GM19035 (cell line): Measurements from ENCODE around the gene LPP.
A peak's percentile ranks its signal among the peaks of the same experiment; 100 is the strongest.

Experiments
- ATAC-seq: cut with Tn5 transposase; IDR thresholded peaks from one replicate; pipeline ENCODE4 v1.9.1; 2021; ENCODE audit not compliant: unreplicated experiment

Gene LPP

GRCh38 chr3:188196232-188196990 is 42.5 kb downstream of the LPP start:
- no peak for ATAC-seq

DNA sequence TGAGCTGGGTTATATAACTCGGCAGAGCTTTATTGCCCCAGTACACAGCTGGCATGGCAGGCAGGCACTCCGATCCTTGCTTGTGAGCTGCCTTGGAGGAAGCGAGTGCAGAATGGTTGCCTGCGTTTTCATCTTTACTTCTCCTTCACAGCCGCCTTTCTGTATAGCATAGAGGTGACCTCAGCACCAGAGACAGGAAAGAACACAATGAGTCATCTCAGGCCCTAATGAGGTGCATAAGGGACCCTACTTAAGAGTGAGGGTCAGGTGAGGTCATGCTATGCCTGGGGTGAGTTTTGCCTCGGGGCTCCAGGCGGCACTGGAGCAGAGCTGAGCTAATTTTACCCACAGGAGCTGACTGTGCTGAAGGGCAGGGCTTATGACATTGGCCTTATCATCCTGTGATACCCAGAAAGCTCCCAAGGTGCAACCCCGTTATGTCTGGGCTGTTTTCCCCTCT is 43.5 kb downstream of the LPP start:
- peak; percentile 76 for ATAC-seq

GRCh38 chr3:188198001-188198400 is 44.0 kb downstream of the LPP start:
- ATAC-seq = no peak

DNA sequence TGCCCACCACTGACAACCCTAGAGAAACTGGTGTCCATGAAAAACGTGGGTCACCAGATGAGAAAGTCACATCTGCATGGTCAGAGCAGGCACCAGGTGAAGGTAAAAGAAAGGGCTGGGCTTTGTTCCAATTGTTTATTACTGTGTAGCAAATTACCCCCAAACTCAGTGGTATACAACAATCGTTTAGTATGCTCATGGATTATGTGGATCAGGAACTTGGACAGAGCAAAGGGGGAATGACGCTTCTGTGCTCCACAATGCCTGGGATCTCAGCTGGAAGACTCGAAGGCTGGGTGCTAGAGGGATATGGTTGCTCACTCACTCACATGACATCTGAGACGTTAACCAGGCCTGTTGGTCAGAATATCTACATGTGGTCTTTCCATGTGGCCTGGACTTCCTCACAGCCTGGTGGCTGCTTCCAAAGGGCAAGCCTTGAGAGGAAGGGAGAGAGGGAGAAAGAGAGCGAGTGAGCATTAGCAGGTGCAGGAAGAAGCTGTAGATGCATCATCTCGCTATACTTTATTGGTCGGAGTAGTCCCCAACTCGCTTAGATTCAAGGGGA is 44.9 kb downstream of the LPP start:
- ATAC-seq = no peak

GRCh38 chr3:188199386-188199785 is 45.4 kb downstream of the LPP start:
- ATAC-seq = no peak

- no peak for ATAC-seq
Measured at GRCh38 chr3:188200481-188200880, 46.5 kb downstream of the LPP start.

DNA sequence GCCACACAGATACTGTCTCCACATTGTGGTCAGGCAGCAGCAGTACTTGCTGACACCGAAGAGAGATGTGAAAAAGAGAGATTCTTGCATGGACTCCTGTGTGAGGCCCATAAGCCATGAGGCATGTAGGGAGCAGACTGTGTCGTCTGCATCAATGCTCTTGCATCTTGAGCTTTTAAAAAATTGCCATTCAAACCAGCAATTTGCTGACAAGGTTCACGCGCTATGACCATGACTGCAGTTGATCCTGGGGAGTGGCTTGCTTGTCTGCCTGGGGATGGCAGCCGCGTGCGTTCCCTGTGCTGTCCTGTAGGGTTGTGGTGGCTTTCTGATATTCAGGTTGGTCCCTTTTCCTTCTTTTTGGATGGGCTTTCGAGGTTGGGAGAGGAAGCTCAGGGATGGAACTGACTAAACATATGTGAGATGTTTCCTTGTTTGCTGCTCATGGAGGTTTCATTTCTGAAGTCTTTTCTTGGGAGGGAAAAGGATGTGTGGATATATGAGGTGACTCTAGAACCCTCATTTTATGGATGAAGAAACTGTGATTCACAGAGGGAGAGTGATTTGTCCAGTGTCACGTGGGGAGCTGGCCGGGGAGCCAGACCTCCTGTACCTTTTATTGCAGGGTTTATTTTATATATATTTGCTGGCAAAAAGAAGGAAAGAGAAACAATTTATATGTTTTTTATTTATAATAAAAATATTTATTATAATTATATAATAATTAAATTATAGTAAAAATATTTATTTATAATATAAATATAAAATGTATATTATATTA is 48.6 kb downstream of the LPP start:
- ATAC-seq = no peak

GRCh38 chr3:188204526-188204925 is 50.6 kb downstream of the LPP start:
- ATAC-seq = no peak

- ATAC-seq = no peak
Measured at GRCh38 chr3:188205992-188206416, 52.0 kb downstream of the LPP start.

DNA sequence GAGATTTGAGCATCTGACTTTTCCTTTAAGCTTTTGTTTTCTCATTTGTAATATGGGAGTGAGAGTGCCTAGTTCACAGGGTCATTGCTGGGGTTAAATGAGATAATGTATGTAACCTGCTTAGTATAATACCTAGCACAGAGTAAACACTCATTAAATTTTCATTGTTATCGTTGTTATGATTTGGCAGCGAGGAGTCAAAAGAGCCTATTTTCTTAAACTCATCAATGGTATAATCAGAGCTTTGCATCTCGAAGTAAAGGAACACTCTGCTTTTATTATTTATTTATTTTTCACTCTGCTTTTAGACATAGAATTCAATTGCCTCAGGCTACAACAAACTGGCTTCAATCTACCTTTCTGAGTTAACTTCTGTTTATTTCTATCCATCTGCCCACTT is 52.8 kb downstream of the LPP start:
- no peak for ATAC-seq

DNA sequence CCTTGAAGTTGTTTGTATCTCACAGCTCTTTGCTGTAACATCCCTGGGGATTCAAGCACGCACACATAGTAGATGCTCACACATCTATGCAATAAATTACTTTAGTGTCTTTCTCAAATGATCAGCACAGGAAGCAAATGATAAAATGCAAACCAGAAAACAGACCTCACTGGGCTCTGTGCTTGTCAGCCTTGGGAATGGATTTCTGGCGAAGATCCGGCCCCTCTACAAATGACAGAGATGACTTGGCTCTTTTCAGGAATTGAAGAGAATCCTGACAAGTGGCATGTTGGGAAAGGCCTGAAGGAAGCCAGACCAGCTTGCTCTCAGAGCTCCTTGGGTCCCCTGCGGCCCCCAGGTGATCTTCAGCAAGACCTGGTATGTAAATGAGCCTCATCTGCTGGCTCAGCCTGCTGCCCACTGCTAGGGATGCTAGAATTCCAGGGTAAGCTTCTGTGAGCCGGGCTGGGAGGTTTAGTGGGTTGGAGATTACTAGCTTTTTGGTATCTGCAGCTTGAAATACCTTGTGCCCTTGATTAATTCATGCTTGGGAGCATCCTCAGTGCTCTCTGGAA is 54.1 kb downstream of the LPP start:
- no peak for ATAC-seq

DNA sequence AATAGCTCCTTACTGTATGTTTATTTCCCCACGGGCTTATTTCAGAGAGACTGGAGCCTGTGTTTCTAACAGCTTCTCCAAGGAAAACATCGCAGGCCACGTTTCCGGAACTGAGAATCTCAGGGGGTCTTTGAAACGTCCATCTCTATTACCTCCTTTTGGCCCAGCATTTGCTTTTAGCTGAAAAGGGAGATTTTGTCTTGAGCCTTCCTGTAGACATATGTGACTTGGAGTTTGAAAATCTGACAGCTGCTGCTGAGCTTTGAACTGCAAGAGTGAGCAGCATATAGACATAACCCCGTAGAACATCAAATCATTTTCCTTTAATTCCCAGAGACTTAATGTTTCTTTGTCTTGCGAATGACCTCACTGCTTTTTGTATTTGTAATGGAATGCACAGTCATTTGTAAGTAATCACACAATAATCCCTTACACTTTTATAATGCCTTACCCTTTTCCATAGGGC is 54.6 kb downstream of the LPP start:
- no peak for ATAC-seq

DNA sequence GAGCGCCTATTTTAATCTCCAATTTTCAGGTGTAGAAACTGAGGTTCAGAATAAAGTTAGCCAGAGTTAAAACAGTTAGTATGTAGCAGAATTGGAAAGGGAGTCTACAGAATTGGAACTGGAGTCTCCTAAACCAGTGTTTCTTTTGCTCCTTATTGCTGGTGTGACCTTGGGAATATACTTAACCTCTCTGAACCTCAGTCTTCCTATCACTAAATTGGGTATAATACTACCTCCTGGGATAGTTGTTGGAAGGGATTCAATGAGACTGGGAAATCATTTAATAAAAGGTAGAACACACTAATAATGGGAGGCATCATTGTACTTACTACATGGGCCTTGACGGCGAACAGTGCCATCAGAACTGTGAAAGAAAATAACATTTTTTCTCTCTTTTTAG is 55.1 kb downstream of the LPP start:
- ATAC-seq = no peak

DNA sequence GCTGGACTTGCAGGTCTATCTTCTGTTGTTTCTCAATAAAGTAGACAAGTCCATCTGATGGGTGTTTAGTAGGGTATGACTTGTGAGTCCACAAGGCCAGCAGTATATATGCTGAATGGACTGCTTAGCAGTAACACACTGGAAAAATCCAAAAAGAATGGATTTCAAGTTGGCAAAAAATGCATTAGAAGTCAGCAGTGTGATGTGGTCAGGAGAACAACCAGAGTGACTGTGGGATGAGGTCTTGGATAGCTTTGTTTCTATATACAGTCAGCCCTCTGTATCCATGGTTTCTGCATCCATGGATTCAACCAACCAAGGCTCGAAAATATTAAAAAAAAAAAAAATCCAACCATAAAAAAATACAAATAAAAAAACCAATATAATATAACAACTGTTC is 55.8 kb downstream of the LPP start:
- no peak for ATAC-seq

GRCh38 chr3:188211476-188211875 is 57.5 kb downstream of the LPP start:
- no peak for ATAC-seq

GRCh38 chr3:188212308-188212969 is 58.5 kb downstream of the LPP start:
- ATAC-seq = no peak

DNA sequence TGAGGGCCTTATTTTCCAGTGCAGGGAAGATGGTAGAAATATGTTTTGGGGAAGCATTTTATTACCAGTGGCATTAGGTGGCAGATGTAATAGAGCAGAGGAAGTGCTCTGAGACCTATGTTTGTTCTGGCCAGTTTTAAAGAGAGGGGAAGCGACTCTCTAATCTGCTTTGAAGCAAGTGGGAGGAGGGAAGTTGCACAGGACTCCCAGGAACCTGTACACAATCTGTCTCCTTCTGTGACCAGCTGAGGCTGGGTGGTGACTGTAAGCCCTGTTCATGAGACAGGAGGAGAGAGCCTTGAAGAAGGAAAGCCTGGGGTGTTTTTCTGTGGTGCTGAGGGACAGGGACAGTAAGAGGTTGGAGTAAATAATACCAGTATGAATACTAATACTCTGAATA is 60.5 kb downstream of the LPP start:
- no peak for ATAC-seq

GRCh38 chr3:188215129-188215528 is 61.2 kb downstream of the LPP start:
- ATAC-seq = no peak

DNA sequence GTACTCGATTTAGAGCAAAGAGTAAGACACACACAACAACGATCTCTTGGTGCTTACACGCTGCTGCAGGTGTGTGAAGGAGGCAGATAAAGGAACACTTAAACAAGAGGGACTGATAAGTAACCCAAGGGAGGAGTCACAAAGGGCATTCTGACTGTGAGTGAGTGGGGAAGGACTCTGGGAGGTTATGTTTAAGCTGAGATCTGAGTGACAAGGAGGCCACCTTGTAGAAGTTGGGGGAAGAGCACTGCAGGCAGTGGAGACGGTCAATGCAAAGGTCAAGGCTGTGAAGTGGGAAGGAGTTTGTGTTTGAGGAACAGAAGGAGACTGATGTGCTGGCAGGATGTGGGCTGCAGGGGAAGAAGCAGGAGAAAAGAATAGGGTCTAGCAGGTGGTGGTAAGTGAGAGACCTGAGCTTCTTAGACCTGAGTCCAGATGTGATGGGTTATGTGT is 63.1 kb downstream of the LPP start:
- no peak for ATAC-seq

GRCh38 chr3:188217726-188218125 is 63.8 kb downstream of the LPP start:
- ATAC-seq = no peak

DNA sequence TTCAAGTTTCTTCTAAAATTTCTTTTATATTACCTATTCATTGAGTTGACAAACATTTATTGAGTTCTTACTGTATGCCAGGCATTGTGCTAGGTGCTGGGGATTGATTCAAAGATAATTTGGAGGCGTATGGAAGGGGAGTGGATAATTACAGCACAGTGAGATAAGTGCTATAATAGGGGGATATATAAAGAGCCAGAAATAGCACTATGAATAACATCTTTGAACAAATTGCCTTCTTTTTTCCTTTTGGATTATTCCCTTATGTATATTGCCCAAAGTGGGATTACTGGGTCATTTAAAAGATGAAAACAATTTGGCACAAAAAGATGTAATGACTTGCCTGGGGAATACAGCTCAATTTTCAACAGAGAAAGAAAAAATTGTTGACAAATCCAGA is 64.6 kb downstream of the LPP start:
- no peak for ATAC-seq
